PC-3 (cell line): ENCODE measurements around the gene UBR4. TPM values are rescaled to one million over a fixed set of nuclear protein-coding genes. Genes with fewer than 3 reads are reported as not detected.
A peak's percentile ranks its signal among the peaks of the same experiment; 100 is the strongest.

Source experiments
- ATAC-seq: fragments of 200-7000 bp; cut with Tn5 transposase; 2 replicates; pipeline ENCODE4 v1.9.1; 2020; ENCODE audit warnings: mild to moderate bottlenecking, moderate library complexity
- BruUV-seq: library from RNA; stranded (reverse); fragments of 400-500 nt; replicated peaks from 2 replicates; lab custom pipeline; 2021; lab: Mats Ljungman, UMichigan
- CTCF ChIA-PET: fragments of 300-600 bp; sonication (Branson Sonifier 250); formaldehyde crosslinking; loops from one replicate; lab custom pipeline; 2022; ENCODE audit warnings: antibody characterized with exemption; lab: Charles Lee
- POLR2A ChIA-PET: fragments of 300-600 bp; sonication (Branson Sonifier 250); formaldehyde crosslinking; loops from one replicate; lab custom pipeline; 2022; ENCODE audit warnings: antibody characterized with exemption; ENCODE audit not compliant: unreplicated experiment; lab: Charles Lee
- DNase-seq: peaks from one replicate; pipeline ENCODE4 v3.0.0-alpha.2; 2015
- H2AFZ ChIP-seq: fragments of 300-600 bp; sonication (generic); 2 replicates; pipeline ENCODE4 v1.6.0; 2016; ENCODE audit warnings: antibody characterized with exemption, low read length
- H3F3A ChIP-seq: fragments of 300-600 bp; sonication (generic); one replicate; pipeline ENCODE4 v1.6.0; 2017; ENCODE audit warnings: antibody characterized with exemption, low read length, control low read depth, mild to moderate bottlenecking; ENCODE audit not compliant: unreplicated experiment
- H3K27ac ChIP-seq: fragments of 300-600 bp; sonication (generic); 2 replicates; pipeline ENCODE4 v1.5.1; 2016; ENCODE audit warnings: mild to moderate bottlenecking, low read length
- H3K27me3 ChIP-seq: fragments of 300-600 bp; sonication (generic); 2 replicates; pipeline ENCODE4 v1.6.1; 2016; ENCODE audit warnings: low read length, mixed read lengths
- H3K36me3 ChIP-seq: fragments of 300-600 bp; sonication (generic); 2 replicates; pipeline ENCODE4 v1.6.1; 2016; ENCODE audit warnings: low read depth, mixed run types, low read length, mixed read lengths
- H3K4me1 ChIP-seq: fragments of 300-600 bp; sonication (generic); 2 replicates; pipeline ENCODE4 v1.5.1; 2016; ENCODE audit warnings: low read length; ENCODE audit not compliant: insufficient read depth
- H3K4me2 ChIP-seq: fragments of 300-600 bp; sonication (generic); 2 replicates; pipeline ENCODE4 v1.6.0; 2016; ENCODE audit warnings: low read length
- H3K4me3 ChIP-seq: fragments of 300-600 bp; sonication (generic); 2 replicates; pipeline ENCODE4 v1.5.1; 2016; ENCODE audit warnings: mild to moderate bottlenecking, low read length, mixed read lengths
- H3K79me2 ChIP-seq: fragments of 300-600 bp; sonication (generic); 2 replicates; pipeline ENCODE4 v1.6.1; 2017; ENCODE audit warnings: low read length, mixed read lengths
- H3K9ac ChIP-seq: fragments of 300-600 bp; sonication (generic); 2 replicates; pipeline ENCODE4 v1.6.0; 2016; ENCODE audit warnings: mild to moderate bottlenecking, low read length
- H3K9me2 ChIP-seq: fragments of 300-600 bp; sonication (generic); replicated peaks from 2 replicates; pipeline ENCODE4 v1.6.1; 2016; ENCODE audit warnings: mixed run types, low read length, mixed read lengths
- H3K9me3 ChIP-seq: fragments of 300-600 bp; sonication (generic); 2 replicates; pipeline ENCODE4 v1.6.1; 2016; ENCODE audit warnings: low read length, mixed read lengths
- H4K20me1 ChIP-seq: fragments of 300-600 bp; sonication (generic); 2 replicates; pipeline ENCODE4 v1.6.1; 2016; ENCODE audit warnings: low read length, mixed read lengths
- CTCF ChIP-seq: fragments of 300-600 bp; sonication (generic); conservative IDR thresholded peaks from 2 replicates; pipeline ENCODE4 v1.5.1; 2017; ENCODE audit warnings: antibody characterized with exemption, low read depth, mild to moderate bottlenecking, low read length
- EZH2 ChIP-seq: fragments of 300-600 bp; sonication (generic); IDR thresholded peaks from one replicate; pipeline ENCODE4 v1.6.1; 2017; ENCODE audit warnings: antibody characterized with exemption, mild to moderate bottlenecking, low read length; ENCODE audit not compliant: unreplicated experiment
- EZH2phosphoT487 ChIP-seq: fragments of 300-600 bp; sonication (generic); IDR thresholded peaks from 2 replicates; pipeline ENCODE4 v1.6.1; 2018; ENCODE audit warnings: mild to moderate bottlenecking, antibody characterized with exemption, low read length, borderline replicate concordance
- intact Hi-C: fragments of 100-400 bp; cut with micrococcal nuclease; formaldehyde crosslinking; loops from 2 replicates; pipeline ENCODE4 v1.9.0; 2023
- total RNA-seq: library from RNA; depleted of rRNA; stranded (reverse); fragments of >200 nt; gene quantifications from 2 replicates; pipeline ENCODE4 v1.2.3, GENCODE V29; 2014

Gene UBR4
- total RNA-seq, 1 experiment from 2014 or later: 141 TPM

- Histone ChIP-seq H3K4me1 (peaks cover 29% of the 10 kb centered on the region), H3K4me3 (no peak overlapping the region), H3K9ac (no peak overlapping the region), H3K27me3 (no peaks in the 10 kb centered on the region), H3K79me2 (peaks cover 4% of the 10 kb centered on the region; the same call in 1 of the 2 replicates), H3K9me2 (no peaks in the 10 kb centered on the region), H4K20me1 (no peaks in the 10 kb centered on the region), H3K27ac (peak overlapping the region; percentile 34), H3K9me3 (no peaks in the 10 kb centered on the region), H2AFZ (no peak overlapping the region), H3F3A (no peaks in the 10 kb centered on the region), H3K36me3 (no peaks in the 10 kb centered on the region), H3K4me2 (no peak overlapping the region)
- TF ChIP-seq EZH2 (no peak), CTCF (no peak), EZH2phosphoT487 (no peak)
- ATAC-seq: no peak
- DNase-seq: no peak
- no TSS peak for BruUV-seq
- intact Hi-C loops: no loop called here
- ChIA-PET CTCF (interaction anchor here (1.1 kb wide), 1 partner anchor 21 kb away, joined by 3 read pairs; no protein-coding TSS in a partner anchor), POLR2A (no interaction called here)
These were observed 177.2 kb downstream of the UBR4 start for GRCh38 chr1:19032701-19033514.

- Histone ChIP-seq H3K9ac (no peak overlapping the region), H3K27ac (no peak overlapping the region), H3K27me3 (no peaks in the 10 kb centered on the region), H3K79me2 (peaks cover 4% of the 10 kb centered on the region; the same call in 1 of the 2 replicates), H3F3A (no peaks in the 10 kb centered on the region), H3K36me3 (no peaks in the 10 kb centered on the region), H3K9me3 (no peaks in the 10 kb centered on the region), H3K9me2 (no peaks in the 10 kb centered on the region), H2AFZ (no peak overlapping the region), H3K4me3 (no peak overlapping the region), H3K4me2 (no peak overlapping the region), H3K4me1 (peaks cover 29% of the 10 kb centered on the region), H4K20me1 (no peaks in the 10 kb centered on the region)
- ChIA-PET CTCF (interaction anchor here (0.6 kb wide), 1 partner anchor 210 kb away, joined by 4 read pairs; no protein-coding TSS in a partner anchor), POLR2A (no interaction called here)
- intact Hi-C loops: no loop called here
- no peak for DNase-seq
- ATAC-seq: no peak
- TF ChIP-seq EZH2 (no peak), CTCF (no peak), EZH2phosphoT487 (no peak)
- BruUV-seq: no TSS peak
These were observed 177.7 kb downstream of the UBR4 start for GRCh38 chr1:19032413-19032695.
